Endodermal cell (in vitro differentiated cells): ENCODE data around the gene RPS27L. TPM values are rescaled to one million over a fixed set of nuclear protein-coding genes. Genes with fewer than 3 reads are reported as not detected.
A peak's percentile ranks its signal among the peaks of the same experiment; 100 is the strongest.

ENCODE experiments used
- DNase-seq: peaks from one replicate; pipeline ENCODE4 v3.0.0-alpha.2; 2017
- H3K27ac ChIP-seq: 2 replicates; pipeline ENCODE4 v1.5.1; 2013; ENCODE audit warnings: mild to moderate bottlenecking, low read depth, low read length, moderate library complexity
- H3K27me3 ChIP-seq: 2 replicates; pipeline ENCODE4 v1.6.1; 2013; ENCODE audit warnings: mild to moderate bottlenecking, low read length, moderate library complexity; ENCODE audit not compliant: insufficient read depth, control insufficient read depth, poor library complexity, severe bottlenecking
- H3K36me3 ChIP-seq: 2 replicates; pipeline ENCODE4 v1.7.0; 2013; ENCODE audit warnings: mild to moderate bottlenecking, low read length, moderate library complexity; ENCODE audit not compliant: control insufficient read depth, insufficient read depth
- H3K4me1 ChIP-seq: one replicate; pipeline ENCODE4 v1.7.0; 2013; ENCODE audit warnings: low read length; ENCODE audit not compliant: control insufficient read depth, insufficient read depth
- H3K4me3 ChIP-seq: 2 replicates; pipeline ENCODE4 v1.5.1; 2013; ENCODE audit warnings: mild to moderate bottlenecking, low read length, moderate library complexity
- H3K9ac ChIP-seq: 2 replicates; pipeline ENCODE4 v1.6.1; 2013; ENCODE audit warnings: mild to moderate bottlenecking, low read length, moderate library complexity; ENCODE audit not compliant: poor library complexity, severe bottlenecking; ENCODE audit errors: extremely low read depth
- H3K9me3 ChIP-seq: 2 replicates; pipeline ENCODE4 v1.6.1; 2013; ENCODE audit warnings: mild to moderate bottlenecking, low read length, moderate library complexity; ENCODE audit not compliant: control insufficient read depth
- H3K27ac Mint-ChIP-seq: 2 replicates; pipeline ENCODE4 v1.8.0; 2020; ENCODE audit warnings: mixed read lengths
- H3K27me3 Mint-ChIP-seq: 2 replicates; pipeline ENCODE4 v1.8.0; 2021; ENCODE audit warnings: mild to moderate bottlenecking, mixed read lengths; ENCODE audit not compliant: insufficient read depth
- H3K36me3 Mint-ChIP-seq: 2 replicates; pipeline ENCODE4 v1.8.0; 2020; ENCODE audit warnings: low read depth, mixed read lengths
- H3K4me1 Mint-ChIP-seq: 2 replicates; pipeline ENCODE4 v1.8.0; 2020; ENCODE audit warnings: mixed read lengths
- H3K4me3 Mint-ChIP-seq: 2 replicates; pipeline ENCODE4 v1.8.0; 2020; ENCODE audit warnings: mild to moderate bottlenecking, moderate library complexity, mixed read lengths
- H3K9me3 Mint-ChIP-seq: 2 replicates; pipeline ENCODE4 v1.8.0; 2020; ENCODE audit warnings: mild to moderate bottlenecking, mixed read lengths
- WGBS, 2 experiments: methylation state at CpG; one replicate each; pipeline versions ENCODE4 v1.1.5 to v1.1.7; 2013; ENCODE audit warnings: missing lambda C conversion rate in 2 of 2, mixed read lengths in 1 of 2; ENCODE audit not compliant: insufficient coverage in 1 of 2, insufficient read length in 1 of 2; 5-methylcytosine and 5-hydroxymethylcytosine counted together
- total RNA-seq, 2 donors: library from RNA; stranded (reverse); fragmentation: NEBNext Ultra II Directional in 1 of 2; extraction: Animal tissue kit (Norgen Biotek cat#: 25700) in 1 of 2; gene quantifications; 2 replicates in 1 of 2; 3 replicates in 1 of 2; pipeline ENCODE4 v1.2.1, GENCODE V29; 2021
- TF ChIP-seq, protein P1 (sequence below): fragments of 200-600 bp; sonication (generic); conservative IDR thresholded peaks from 2 replicates; pipeline ENCODE4 v1.5.0; 2021; ENCODE audit warnings: antibody characterized with exemption, mild to moderate bottlenecking

RPS27L gene
- total RNA-seq, 2 donors from 2014 or later: 56.2 to 68.8 TPM

GRCh38 chr15:63192619-63193206 is 35.4 kb upstream of the RPS27L start:
- Histone ChIP-seq H3K4me3 (no peak overlapping the region), H3K4me1 (peaks cover 5% of the 10 kb centered on the region), H3K27ac (no peak overlapping the region), H3K36me3 (no peaks in the 10 kb centered on the region), H3K27me3 (peaks cover 6% of the 10 kb centered on the region), H3K9me3 (no peaks in the 10 kb centered on the region), H3K9ac (no peak overlapping the region)
- 95% methylated on average over 4 to 5 of the region's 5 CpGs for WGBS, 2 experiments
- no peak for DNase-seq
- Mint-ChIP-seq H3K9me3 (no peaks in the 10 kb centered on the region), H3K4me3 (no peak overlapping the region), H3K27me3 (peaks cover under 1% of the 10 kb centered on the region), H3K4me1 (peaks cover 53% of the 10 kb centered on the region), H3K27ac (no peak overlapping the region), H3K36me3 (no peaks in the 10 kb centered on the region)
- TF ChIP-seq, protein P1, sequence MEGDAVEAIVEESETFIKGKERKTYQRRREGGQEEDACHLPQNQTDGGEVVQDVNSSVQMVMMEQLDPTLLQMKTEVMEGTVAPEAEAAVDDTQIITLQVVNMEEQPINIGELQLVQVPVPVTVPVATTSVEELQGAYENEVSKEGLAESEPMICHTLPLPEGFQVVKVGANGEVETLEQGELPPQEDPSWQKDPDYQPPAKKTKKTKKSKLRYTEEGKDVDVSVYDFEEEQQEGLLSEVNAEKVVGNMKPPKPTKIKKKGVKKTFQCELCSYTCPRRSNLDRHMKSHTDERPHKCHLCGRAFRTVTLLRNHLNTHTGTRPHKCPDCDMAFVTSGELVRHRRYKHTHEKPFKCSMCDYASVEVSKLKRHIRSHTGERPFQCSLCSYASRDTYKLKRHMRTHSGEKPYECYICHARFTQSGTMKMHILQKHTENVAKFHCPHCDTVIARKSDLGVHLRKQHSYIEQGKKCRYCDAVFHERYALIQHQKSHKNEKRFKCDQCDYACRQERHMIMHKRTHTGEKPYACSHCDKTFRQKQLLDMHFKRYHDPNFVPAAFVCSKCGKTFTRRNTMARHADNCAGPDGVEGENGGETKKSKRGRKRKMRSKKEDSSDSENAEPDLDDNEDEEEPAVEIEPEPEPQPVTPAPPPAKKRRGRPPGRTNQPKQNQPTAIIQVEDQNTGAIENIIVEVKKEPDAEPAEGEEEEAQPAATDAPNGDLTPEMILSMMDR: no peak

DNA sequence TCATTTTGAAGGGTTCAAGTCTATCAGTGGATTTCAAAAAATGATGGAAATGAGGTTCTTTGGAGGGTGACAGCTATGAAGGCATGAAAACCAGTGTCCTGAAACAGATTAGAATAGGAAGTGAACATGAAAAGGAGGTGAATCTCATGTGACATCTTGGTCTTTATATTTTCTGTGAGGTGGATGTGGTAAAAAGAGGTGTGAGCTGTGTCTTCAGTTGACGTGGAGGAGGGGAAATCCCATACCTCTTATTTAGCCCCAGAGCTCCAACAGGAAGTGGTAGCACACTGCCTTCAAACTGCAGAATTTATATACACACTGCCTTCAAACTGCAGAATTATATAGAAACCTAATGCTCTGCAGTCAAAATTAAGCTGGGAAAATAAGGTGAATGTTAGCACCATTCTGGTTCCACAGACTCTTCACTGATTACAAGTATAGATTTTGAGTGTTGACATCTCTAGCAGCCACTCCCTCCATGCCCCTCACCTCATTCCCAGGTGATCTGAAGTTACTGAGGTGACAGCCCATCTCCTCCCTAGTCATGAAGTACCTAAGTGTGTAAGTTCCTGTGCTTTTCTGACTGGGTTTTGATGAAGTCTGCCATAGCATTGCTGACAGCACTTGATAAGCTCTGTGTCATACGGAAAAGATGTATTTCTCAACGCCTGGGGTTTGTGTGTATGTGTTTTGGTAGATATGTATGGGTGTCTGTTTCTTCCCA is 34.8 kb upstream of the RPS27L start:
- Histone ChIP-seq H3K27ac (no peak overlapping the region), H3K4me3 (no peak overlapping the region), H3K36me3 (no peaks in the 10 kb centered on the region), H3K4me1 (peaks cover 5% of the 10 kb centered on the region), H3K9ac (no peak overlapping the region), H3K9me3 (no peaks in the 10 kb centered on the region), H3K27me3 (peaks cover 7% of the 10 kb centered on the region)
- TF ChIP-seq, protein P1: no peak
- no peak for DNase-seq
- peaks cover 3% of the 10 kb centered on the region for H3K27me3 Mint-ChIP-seq
- WGBS, 2 experiments: 97% methylated on average over 3 of the region's 3 CpGs; no CpG with 5 or more reads in 1 of the 2 experiments
- no peak overlapping the region for H3K4me3 Mint-ChIP-seq
- H3K9me3 Mint-ChIP-seq: no peaks in the 10 kb centered on the region
- H3K4me1 Mint-ChIP-seq: peaks cover 49% of the 10 kb centered on the region
- H3K27ac Mint-ChIP-seq: no peak overlapping the region
- H3K36me3 Mint-ChIP-seq: no peaks in the 10 kb centered on the region

- Mint-ChIP-seq H3K36me3 (no peaks in the 10 kb centered on the region), H3K9me3 (no peaks in the 10 kb centered on the region), H3K4me1 (peaks cover 41% of the 10 kb centered on the region), H3K4me3 (peak overlapping the region; percentile 89), H3K27ac (no peak overlapping the region), H3K27me3 (peaks cover 7% of the 10 kb centered on the region)
- Histone ChIP-seq H3K4me3 (peak overlapping the region; percentile 92), H3K9me3 (no peaks in the 10 kb centered on the region), H3K27me3 (peaks cover 7% of the 10 kb centered on the region), H3K4me1 (peaks cover 5% of the 10 kb centered on the region), H3K36me3 (no peaks in the 10 kb centered on the region), H3K9ac (no peak overlapping the region), H3K27ac (no peak overlapping the region)
- no peak for DNase-seq
- 64 to 81% methylated on average over 3 of the region's 3 CpGs for WGBS, 2 experiments
- TF ChIP-seq, protein P1: no peak
Measured at GRCh38 chr15:63190769-63191649, 33.7 kb upstream of the RPS27L start.
